HG03095 (cell line): Measurements from ENCODE around the gene MALRD1.
"Not testable (repeated sequence)": the region's sequence is repeated elsewhere in the genome, so short reads cannot be mapped to it uniquely, and the experiment has no call there.

Source experiments
- ATAC-seq: cut with Tn5 transposase; IDR thresholded peaks from one replicate; pipeline ENCODE4 v1.9.1; 2021; ENCODE audit warnings: moderate library complexity; ENCODE audit not compliant: unreplicated experiment

Gene MALRD1

GRCh38 chr10:19701427-19702052, 652.9 kb downstream of the MALRD1 start:
- ATAC-seq: no peak

DNA sequence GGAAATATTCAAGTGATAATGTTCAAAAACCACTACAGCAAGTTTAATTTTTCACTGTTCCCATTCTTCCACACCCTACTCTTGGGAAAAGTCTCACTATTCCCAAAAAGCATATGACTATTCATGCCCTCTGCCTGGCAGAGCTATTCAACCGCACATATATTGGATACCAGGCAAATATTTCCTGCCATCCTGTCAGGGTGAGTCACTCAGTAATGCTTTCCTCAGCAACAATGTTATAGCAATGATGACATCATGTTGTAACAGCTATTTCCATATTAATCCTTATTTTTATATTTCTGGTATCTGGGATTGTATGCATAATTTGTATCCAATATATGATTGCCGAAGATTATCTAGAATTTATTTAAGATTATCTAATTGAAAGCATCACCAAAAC, 653.6 kb downstream of the MALRD1 start:
- ATAC-seq: no peak

DNA sequence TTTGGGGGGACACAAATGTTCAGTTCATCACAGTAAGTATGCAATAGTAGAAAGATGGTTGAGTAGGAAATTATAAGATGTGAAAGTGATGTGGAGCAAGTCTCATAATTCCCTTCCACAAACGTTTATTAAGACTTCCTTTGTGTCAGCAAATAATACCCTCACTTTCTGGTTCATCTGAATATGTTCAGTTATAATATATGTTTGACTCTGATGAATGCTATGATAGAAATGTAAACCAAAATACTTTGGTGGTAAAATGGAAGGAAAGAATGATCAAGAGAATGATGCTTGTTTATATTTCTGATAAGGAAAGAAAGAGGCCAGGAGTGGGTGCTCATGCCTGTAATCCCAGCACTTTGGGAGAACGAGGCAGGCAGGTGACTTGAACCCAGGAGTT, 655.9 kb downstream of the MALRD1 start:
- no peak for ATAC-seq

GRCh38 chr10:19705250-19705649, 656.6 kb downstream of the MALRD1 start:
- ATAC-seq: no peak

GRCh38 chr10:19706904-19707303, 658.3 kb downstream of the MALRD1 start:
- ATAC-seq: no peak

GRCh38 chr10:19707376-19707775, 658.8 kb downstream of the MALRD1 start:
- no peak for ATAC-seq

- ATAC-seq: no peak
These were observed 659.4 kb downstream of the MALRD1 start for GRCh38 chr10:19708031-19708430.

GRCh38 chr10:19710600-19710999, 662.0 kb downstream of the MALRD1 start:
- no peak for ATAC-seq

GRCh38 chr10:19713159-19713558, 664.6 kb downstream of the MALRD1 start:
- ATAC-seq: no peak

- ATAC-seq: no peak
These were observed 665.4 kb downstream of the MALRD1 start for GRCh38 chr10:19713800-19714525.

GRCh38 chr10:19719284-19719683, 670.7 kb downstream of the MALRD1 start:
- no peak for ATAC-seq

GRCh38 chr10:19724287-19724686, 675.7 kb downstream of the MALRD1 start:
- no peak for ATAC-seq

DNA sequence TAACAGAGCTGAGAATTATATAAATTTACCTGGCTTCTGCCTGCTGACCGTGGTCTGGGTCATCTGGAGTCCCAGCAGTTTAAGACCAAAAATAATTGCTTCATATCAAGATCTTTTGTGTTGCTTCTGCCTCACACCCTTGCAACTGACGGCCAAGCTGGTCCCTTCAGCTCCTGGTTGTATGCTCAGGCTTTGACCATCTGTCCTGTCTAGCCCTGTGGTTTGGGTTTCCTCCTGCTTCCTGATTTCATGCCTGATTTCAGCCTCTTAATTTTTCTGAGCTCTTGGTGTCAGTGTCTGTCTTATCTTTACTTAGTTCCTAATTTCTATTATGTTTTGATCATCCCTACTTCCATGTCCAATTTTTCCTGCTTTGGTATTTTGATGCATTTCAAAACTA, 679.8 kb downstream of the MALRD1 start:
- no peak for ATAC-seq

- no peak for ATAC-seq
These were observed 680.4 kb downstream of the MALRD1 start for GRCh38 chr10:19728964-19729363.

DNA sequence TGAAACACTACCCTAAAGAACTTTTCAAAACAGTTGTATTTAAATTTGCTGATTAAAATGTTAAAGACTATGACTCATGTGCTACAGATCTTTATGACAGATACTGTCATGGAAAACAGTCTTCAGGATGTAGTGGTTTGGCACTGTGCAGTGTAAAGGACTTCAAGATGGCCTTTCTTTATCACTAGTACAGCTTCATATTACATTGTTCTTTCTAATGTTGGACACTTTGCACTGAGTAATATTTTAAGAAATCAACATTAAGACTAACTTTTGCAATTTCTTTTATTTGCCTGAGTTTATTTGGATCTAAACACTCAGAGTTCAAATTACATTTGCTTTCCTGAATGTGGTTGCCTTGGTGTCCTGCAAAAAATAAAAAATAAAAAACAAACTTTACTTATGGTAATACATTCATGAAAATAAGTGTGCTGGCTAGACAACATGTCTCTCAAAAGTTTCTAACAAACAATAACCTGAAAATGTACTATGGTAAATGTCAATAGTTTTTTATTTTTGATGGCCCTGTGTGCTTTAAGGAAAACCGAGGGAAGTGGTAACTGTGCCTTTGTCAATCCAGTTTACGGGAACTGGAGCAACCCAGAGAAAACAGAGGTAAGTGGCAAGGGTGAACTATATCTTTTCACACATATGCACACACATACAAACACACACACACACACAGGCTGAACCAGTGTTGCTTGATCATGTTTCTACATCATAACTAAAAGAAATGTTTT, 681.7 kb downstream of the MALRD1 start:
- ATAC-seq: no peak

- no peak for ATAC-seq
These were observed 682.3 kb downstream of the MALRD1 start for GRCh38 chr10:19730907-19731217.

DNA sequence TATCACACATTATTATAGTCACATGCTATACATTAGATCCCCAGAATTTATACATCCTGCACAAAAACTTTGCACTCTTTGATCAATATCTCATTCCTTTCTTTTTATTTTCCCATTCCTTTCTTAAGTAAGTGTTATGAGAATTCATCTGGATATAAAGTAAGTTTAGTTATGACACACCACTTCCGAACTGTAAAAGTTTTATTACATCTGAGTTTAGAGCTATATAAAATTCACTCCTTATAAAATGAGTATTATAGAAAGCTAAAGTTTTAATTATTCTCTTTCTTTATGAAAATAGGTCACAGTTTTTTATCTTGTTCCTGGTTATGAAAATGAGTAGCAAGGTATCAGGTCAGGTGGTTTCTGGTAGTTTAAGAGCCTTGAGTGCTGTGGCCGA, 683.0 kb downstream of the MALRD1 start:
- ATAC-seq: no peak

GRCh38 chr10:19738440-19738839, 689.8 kb downstream of the MALRD1 start:
- ATAC-seq: no peak

- ATAC-seq: not testable (repeated sequence)
These were observed 690.6 kb downstream of the MALRD1 start for GRCh38 chr10:19739232-19739631.

GRCh38 chr10:19742144-19742543, 693.5 kb downstream of the MALRD1 start:
- ATAC-seq: not testable (repeated sequence)

DNA sequence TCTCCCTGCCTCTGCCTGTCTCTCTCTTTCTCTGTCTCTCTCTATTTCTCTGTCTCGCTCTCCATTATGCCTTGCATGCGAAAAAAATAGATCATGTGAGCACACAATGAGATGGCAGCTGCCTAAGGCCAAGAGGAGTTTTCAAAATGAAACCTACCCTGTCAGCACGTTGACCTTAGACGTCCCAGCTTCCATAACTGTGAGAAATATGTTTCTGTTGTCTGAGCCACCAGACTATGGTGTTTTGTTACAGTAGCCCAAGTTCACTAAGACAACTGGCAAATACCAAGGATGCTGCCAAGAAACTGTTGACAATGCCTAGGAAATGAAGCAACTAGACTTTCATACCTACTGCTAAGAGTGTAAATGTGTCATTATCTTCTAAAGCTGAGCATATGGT, 697.1 kb downstream of the MALRD1 start:
- ATAC-seq: no peak

DNA sequence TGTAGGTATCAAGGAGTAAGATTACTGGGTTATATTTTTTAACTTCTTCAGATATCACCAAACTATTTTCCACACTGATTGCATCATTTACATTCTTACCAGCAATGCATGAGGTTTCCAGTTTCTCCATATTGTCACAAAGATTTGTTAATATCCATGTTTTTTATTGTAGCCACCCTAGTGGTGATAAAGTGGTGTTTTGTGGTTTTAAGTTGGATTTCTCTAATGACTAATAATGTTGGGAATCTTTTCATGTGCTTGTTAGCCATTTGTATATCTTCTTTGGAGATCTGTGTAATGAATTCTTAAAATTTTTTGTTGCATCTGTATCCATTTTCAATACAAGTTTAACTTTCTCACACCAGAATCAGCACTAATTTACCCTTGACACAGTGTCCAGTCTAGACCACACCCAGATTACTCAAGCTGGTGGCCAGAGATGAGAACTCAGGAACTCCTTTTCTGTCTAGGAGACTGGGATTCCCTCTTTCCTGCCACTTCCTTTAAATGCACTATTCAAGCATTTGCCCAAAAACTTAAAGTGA, 700.7 kb downstream of the MALRD1 start:
- no peak for ATAC-seq
